ENCODE measurements around the gene CRISPLD2.

DNA sequence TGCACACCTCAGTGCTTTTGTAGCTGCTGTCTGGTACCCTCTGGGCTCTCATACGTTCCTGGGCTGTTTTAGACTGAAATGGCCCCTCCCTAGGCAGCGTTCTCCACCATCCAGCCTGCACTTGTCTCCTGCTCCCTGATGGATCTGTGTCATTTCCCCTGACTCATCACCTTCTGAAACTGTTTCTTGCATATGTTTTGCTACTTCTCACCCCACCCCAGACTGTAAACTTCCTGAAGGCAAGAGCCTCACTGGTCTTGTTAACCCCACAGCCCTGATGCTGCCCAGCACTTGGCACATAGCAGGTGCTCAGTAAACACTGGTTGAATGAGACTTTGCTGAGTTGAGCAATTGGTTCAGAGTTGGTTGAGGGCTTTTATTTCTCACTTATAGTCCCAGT lies 78.7 kb downstream of the CRISPLD2 start:
- TF ChIP-seq, protein P1, sequence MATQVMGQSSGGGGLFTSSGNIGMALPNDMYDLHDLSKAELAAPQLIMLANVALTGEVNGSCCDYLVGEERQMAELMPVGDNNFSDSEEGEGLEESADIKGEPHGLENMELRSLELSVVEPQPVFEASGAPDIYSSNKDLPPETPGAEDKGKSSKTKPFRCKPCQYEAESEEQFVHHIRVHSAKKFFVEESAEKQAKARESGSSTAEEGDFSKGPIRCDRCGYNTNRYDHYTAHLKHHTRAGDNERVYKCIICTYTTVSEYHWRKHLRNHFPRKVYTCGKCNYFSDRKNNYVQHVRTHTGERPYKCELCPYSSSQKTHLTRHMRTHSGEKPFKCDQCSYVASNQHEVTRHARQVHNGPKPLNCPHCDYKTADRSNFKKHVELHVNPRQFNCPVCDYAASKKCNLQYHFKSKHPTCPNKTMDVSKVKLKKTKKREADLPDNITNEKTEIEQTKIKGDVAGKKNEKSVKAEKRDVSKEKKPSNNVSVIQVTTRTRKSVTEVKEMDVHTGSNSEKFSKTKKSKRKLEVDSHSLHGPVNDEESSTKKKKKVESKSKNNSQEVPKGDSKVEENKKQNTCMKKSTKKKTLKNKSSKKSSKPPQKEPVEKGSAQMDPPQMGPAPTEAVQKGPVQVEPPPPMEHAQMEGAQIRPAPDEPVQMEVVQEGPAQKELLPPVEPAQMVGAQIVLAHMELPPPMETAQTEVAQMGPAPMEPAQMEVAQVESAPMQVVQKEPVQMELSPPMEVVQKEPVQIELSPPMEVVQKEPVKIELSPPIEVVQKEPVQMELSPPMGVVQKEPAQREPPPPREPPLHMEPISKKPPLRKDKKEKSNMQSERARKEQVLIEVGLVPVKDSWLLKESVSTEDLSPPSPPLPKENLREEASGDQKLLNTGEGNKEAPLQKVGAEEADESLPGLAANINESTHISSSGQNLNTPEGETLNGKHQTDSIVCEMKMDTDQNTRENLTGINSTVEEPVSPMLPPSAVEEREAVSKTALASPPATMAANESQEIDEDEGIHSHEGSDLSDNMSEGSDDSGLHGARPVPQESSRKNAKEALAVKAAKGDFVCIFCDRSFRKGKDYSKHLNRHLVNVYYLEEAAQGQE (IDR thresholded peaks at IDR 0.05; ENCODE audit: borderline replicate concordance): no peak
- TF ChIP-seq, protein P1 (CRISPR knock-in tag; IDR thresholded peaks at IDR 0.05; ENCODE audit: low read depth): no peak
- TF ChIP-seq SIN3A (IDR thresholded peaks at IDR 0.05; ENCODE audit: borderline replicate concordance in 2 of 2, control insufficient read depth in 1 of 2, low read depth in 2 of 2, low read length in 2 of 2): no peak
- TF ChIP-seq NR2F6 (CRISPR knock-in tag; IDR thresholded peaks at IDR 0.05): no peak
- no peak for TF ChIP-seq ZBTB1 (CRISPR knock-in tag; IDR thresholded peaks at IDR 0.05; ENCODE audit: borderline replicate concordance, low read depth)
- TF ChIP-seq XRCC5 (IDR thresholded peaks at IDR 0.05; ENCODE audit: low read depth, low read length): no peak
- TF ChIP-seq, protein P2, sequence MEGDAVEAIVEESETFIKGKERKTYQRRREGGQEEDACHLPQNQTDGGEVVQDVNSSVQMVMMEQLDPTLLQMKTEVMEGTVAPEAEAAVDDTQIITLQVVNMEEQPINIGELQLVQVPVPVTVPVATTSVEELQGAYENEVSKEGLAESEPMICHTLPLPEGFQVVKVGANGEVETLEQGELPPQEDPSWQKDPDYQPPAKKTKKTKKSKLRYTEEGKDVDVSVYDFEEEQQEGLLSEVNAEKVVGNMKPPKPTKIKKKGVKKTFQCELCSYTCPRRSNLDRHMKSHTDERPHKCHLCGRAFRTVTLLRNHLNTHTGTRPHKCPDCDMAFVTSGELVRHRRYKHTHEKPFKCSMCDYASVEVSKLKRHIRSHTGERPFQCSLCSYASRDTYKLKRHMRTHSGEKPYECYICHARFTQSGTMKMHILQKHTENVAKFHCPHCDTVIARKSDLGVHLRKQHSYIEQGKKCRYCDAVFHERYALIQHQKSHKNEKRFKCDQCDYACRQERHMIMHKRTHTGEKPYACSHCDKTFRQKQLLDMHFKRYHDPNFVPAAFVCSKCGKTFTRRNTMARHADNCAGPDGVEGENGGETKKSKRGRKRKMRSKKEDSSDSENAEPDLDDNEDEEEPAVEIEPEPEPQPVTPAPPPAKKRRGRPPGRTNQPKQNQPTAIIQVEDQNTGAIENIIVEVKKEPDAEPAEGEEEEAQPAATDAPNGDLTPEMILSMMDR (IDR thresholded peaks at IDR 0.05 in 2 of 3, conservative IDR thresholded peaks at IDR 0.05 in 1 of 3; ENCODE audit: insufficient read depth in 2 of 3, low read depth in 1 of 3, low read length in 3 of 3): no peak
